Liver (tissue), 9 donors: ENCODE measurements around the gene IQCK. TPM values are rescaled to one million over a fixed set of nuclear protein-coding genes. Genes with fewer than 3 reads are reported as not detected.
A peak's percentile ranks its signal among the peaks of the same experiment; 100 is the strongest.

Source experiments
- DNase-seq: peaks from one replicate; pipeline ENCODE4 v3.0.0-alpha.2; 2017; ENCODE audit warnings: low spot score
- H3K27ac ChIP-seq, 2 donors: one replicate each; pipeline ENCODE4 v1.7.0; 2013; ENCODE audit warnings: inconsistent platforms in 2 of 2, low read length in 2 of 2, control low read depth in 1 of 2, low read depth in 1 of 2, mild to moderate bottlenecking in 1 of 2
- H3K27me3 ChIP-seq, 4 donors: one replicate each; pipeline versions ENCODE4 v1.6.1 to v1.7.0; 2013; ENCODE audit warnings: low read length in 3 of 4, inconsistent platforms in 1 of 4, mild to moderate bottlenecking in 1 of 4, moderate library complexity in 1 of 4; ENCODE audit not compliant: control insufficient read depth in 4 of 4, insufficient read depth in 4 of 4
- H3K36me3 ChIP-seq, 4 donors: one replicate each; pipeline versions ENCODE4 v1.6.1 to v1.7.0; 2013; ENCODE audit warnings: low read length in 3 of 4, mild to moderate bottlenecking in 3 of 4, low read depth in 1 of 4, moderate library complexity in 1 of 4; ENCODE audit not compliant: control insufficient read depth in 4 of 4, insufficient read depth in 3 of 4
- H3K4me1 ChIP-seq, 4 donors: one replicate each; pipeline versions ENCODE4 v1.6.1 to v1.7.0; 2013; ENCODE audit warnings: low read length in 3 of 4, mild to moderate bottlenecking in 3 of 4, moderate library complexity in 1 of 4; ENCODE audit not compliant: control insufficient read depth in 4 of 4, insufficient read depth in 4 of 4
- H3K4me3 ChIP-seq, 3 donors: one replicate each; pipeline versions ENCODE4 v1.6.1 to v1.7.0; 2013; ENCODE audit warnings: low read length in 3 of 3, control low read depth in 1 of 3, low read depth in 1 of 3, mild to moderate bottlenecking in 1 of 3
- H3K9ac ChIP-seq, 2 donors: one replicate each; pipeline ENCODE4 v1.7.0; 2013; ENCODE audit warnings: low read length in 2 of 2, mild to moderate bottlenecking in 2 of 2, moderate library complexity in 2 of 2, control low read depth in 1 of 2, low read depth in 1 of 2
- H3K9me3 ChIP-seq, 4 donors: one replicate each; pipeline versions ENCODE4 v1.6.1 to v1.7.0; 2013; ENCODE audit warnings: low read length in 3 of 4; ENCODE audit not compliant: control insufficient read depth in 4 of 4
- ATF3 ChIP-seq: IDR thresholded peaks from 2 replicates; pipeline ENCODE4 v1.6.1; 2016; ENCODE audit warnings: antibody characterized with exemption
- EGR1 ChIP-seq, 2 donors: IDR thresholded peaks; 2 replicates each; pipeline ENCODE4 v1.6.1; 2016 to 2018; ENCODE audit warnings: antibody characterized with exemption in 2 of 2, low read depth in 2 of 2
- FOXA2 ChIP-seq: IDR thresholded peaks from 2 replicates; pipeline ENCODE4 v1.6.1; 2016; ENCODE audit warnings: antibody characterized with exemption
- GABPA ChIP-seq, 2 donors: IDR thresholded peaks in 1 of 2; conservative IDR thresholded peaks in 1 of 2; 2 replicates each; pipeline ENCODE4 v1.6.1; 2016; ENCODE audit warnings: antibody characterized with exemption in 2 of 2, mild to moderate bottlenecking in 1 of 2, moderate library complexity in 1 of 2
- HNF4A ChIP-seq, 2 donors: conservative IDR thresholded peaks; 2 replicates each; pipeline ENCODE4 v1.6.1; 2016; ENCODE audit warnings: antibody characterized with exemption in 2 of 2, mild to moderate bottlenecking in 2 of 2
- HNF4G ChIP-seq: IDR thresholded peaks from 2 replicates; pipeline ENCODE4 v1.6.1; 2016; ENCODE audit warnings: antibody characterized with exemption
- JUND ChIP-seq, 2 donors: IDR thresholded peaks; 2 replicates each; pipeline ENCODE4 v1.6.1; 2016; ENCODE audit warnings: antibody characterized with exemption in 2 of 2
- MAX ChIP-seq: IDR thresholded peaks from 2 replicates; pipeline ENCODE4 v1.6.1; 2016; ENCODE audit warnings: antibody characterized with exemption
- NR2F2 ChIP-seq: IDR thresholded peaks from 2 replicates; pipeline ENCODE4 v1.6.1; 2016; ENCODE audit warnings: antibody characterized with exemption
- RXRA ChIP-seq, 2 donors: IDR thresholded peaks; 2 replicates each; pipeline ENCODE4 v1.6.1; 2017 to 2018; ENCODE audit warnings: antibody characterized with exemption in 2 of 2, mild to moderate bottlenecking in 1 of 2
- SP1 ChIP-seq: IDR thresholded peaks from 2 replicates; pipeline ENCODE4 v1.6.1; 2018; ENCODE audit warnings: antibody characterized with exemption, mild to moderate bottlenecking
- TAF1 ChIP-seq: conservative IDR thresholded peaks from 2 replicates; pipeline ENCODE4 v1.6.1; 2016; ENCODE audit warnings: antibody characterized with exemption, mild to moderate bottlenecking
- YY1 ChIP-seq: IDR thresholded peaks from 2 replicates; pipeline ENCODE4 v1.6.1; 2016; ENCODE audit warnings: antibody characterized with exemption, mild to moderate bottlenecking
- WGBS: extraction: QIAGEN DNeasy Blood & Tissue Kit; methylation state at CpG from one replicate; pipeline ENCODE4 v1.1.7; 2013; 5-methylcytosine and 5-hydroxymethylcytosine counted together
- polyA plus RNA-seq, 2 donors: library from polyadenylated mRNA; stranded (reverse) in 1 of 2; unstranded in 1 of 2; fragments of 200-250 nt in 1 of 2; fragments of >200 nt in 1 of 2; fragmentation: Nextera tagmentation in 1 of 2; extraction: Ambion mirVana in 1 of 2; gene quantifications; one replicate each; pipeline versions ENCODE4 v1.2.1 to v1.2.3, GENCODE V29; 2013 to 2015
- total RNA-seq, 2 donors: library from RNA; depleted of rRNA; stranded (reverse); fragments of >200 nt; gene quantifications; one replicate each; pipeline ENCODE4 v1.2.3, GENCODE V29; 2014
- TF ChIP-seq, protein P1 (sequence below): IDR thresholded peaks from 2 replicates; pipeline ENCODE4 v1.6.1; 2016; ENCODE audit warnings: antibody characterized with exemption
- donor health status: healthy.
- donor health status: healthy.
- donor health status: healthy.
- donor health status: healthy.
- donor health status: healthy.

IQCK gene
- total and polyA plus RNA-seq, 4 donors: 2.1 to 4.4 (median 2.9) TPM

- H3K4me3 ChIP-seq: no peak overlapping the region
- H3K9me3 ChIP-seq: no peaks in the 10 kb centered on the region
- 83% methylated on average over 23 of the region's 23 CpGs for WGBS
- TF ChIP-seq GABPA (IDR thresholded peaks at IDR 0.05 in 1 of 2, conservative IDR thresholded peaks at IDR 0.05 in 1 of 2) (no peak), HNF4G (no peak), HNF4A (conservative IDR thresholded peaks at IDR 0.05) (no peak), ATF3 (no peak), YY1 (no peak), EGR1 (IDR thresholded peaks at IDR 0.05; ENCODE audit: low read depth in 2 of 2) (no peak), RXRA (IDR thresholded peaks at IDR 0.05) (no peak)
- TF ChIP-seq, protein P1, sequence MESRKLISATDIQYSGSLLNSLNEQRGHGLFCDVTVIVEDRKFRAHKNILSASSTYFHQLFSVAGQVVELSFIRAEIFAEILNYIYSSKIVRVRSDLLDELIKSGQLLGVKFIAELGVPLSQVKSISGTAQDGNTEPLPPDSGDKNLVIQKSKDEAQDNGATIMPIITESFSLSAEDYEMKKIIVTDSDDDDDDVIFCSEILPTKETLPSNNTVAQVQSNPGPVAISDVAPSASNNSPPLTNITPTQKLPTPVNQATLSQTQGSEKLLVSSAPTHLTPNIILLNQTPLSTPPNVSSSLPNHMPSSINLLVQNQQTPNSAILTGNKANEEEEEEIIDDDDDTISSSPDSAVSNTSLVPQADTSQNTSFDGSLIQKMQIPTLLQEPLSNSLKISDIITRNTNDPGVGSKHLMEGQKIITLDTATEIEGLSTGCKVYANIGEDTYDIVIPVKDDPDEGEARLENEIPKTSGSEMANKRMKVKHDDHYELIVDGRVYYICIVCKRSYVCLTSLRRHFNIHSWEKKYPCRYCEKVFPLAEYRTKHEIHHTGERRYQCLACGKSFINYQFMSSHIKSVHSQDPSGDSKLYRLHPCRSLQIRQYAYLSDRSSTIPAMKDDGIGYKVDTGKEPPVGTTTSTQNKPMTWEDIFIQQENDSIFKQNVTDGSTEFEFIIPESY: no peak
- DNase-seq: no peak
- H3K36me3 ChIP-seq: peaks cover 7 to 28% (median 12%) of the 10 kb centered on the region in 4 donors
- H3K4me1 ChIP-seq: no peaks in the 10 kb centered on the region
- no peak overlapping the region for H3K27ac ChIP-seq
- H3K27me3 ChIP-seq: no peaks in the 10 kb centered on the region
- no peak overlapping the region for H3K9ac ChIP-seq
These were observed 7.7 kb upstream of the IQCK start for GRCh38 chr16:19710191-19710908.

DNA sequence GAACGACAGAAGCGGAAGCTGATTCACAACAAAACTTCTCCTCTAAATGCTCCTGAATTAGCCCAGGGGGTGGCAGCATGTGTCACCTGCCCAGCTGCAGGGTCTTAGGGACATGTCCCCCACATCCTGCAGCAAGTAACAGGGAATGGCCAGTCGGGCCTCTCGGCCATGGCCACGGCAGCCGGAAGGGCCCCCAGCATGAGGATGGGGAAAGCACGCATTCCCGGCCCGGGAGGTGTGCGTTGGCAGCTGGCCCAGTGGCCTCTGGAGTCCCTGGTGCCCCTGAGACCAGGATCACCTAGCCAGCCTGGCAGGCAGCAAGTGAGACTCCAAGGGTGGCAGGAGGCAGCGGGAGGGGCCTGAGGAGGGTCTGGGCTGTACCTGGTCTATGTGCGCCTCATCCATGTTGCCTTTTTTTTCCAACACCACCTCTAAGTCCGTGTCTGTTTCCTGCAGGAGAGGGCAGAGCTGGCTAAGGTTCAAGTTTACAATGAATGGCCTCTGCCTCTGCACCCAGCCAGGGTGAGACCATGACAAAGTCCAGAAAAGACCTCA, 7.0 kb upstream of the IQCK start:
- Histone ChIP-seq H3K27me3 (no peaks in the 10 kb centered on the region), H3K9me3 (no peaks in the 10 kb centered on the region), H3K4me1 (peaks cover 0 to under 1% (median 0%) of the 10 kb centered on the region in 4 donors), H3K27ac (no peak overlapping the region), H3K4me3 (no peak overlapping the region), H3K9ac (no peak overlapping the region), H3K36me3 (peaks cover 4 to 21% (median 8%) of the 10 kb centered on the region in 4 donors)
- peak; percentile 47 for DNase-seq
- no peak for TF ChIP-seq GABPA (IDR thresholded peaks at IDR 0.05 in 1 of 2, conservative IDR thresholded peaks at IDR 0.05 in 1 of 2)
- no peak for TF ChIP-seq JUND (IDR thresholded peaks at IDR 0.05)
- TF ChIP-seq HNF4G: no peak
- TF ChIP-seq SP1: no peak
- no peak for TF ChIP-seq NR2F2
- TF ChIP-seq ATF3: no peak
- TF ChIP-seq HNF4A (conservative IDR thresholded peaks at IDR 0.05): no peak
- TF ChIP-seq, protein P1: no peak
- TF ChIP-seq MAX: no peak
- TF ChIP-seq YY1: no peak
- TF ChIP-seq TAF1: no peak
- no peak for TF ChIP-seq FOXA2
- WGBS: 75% methylated on average over 13 of the region's 13 CpGs
